GM23338 (cell line): Measurements from ENCODE around the gene SCO1. TPM values are rescaled to one million over a fixed set of nuclear protein-coding genes. Genes with fewer than 3 reads are reported as not detected.

ENCODE experiments used
- ATAC-seq: fragments of 200-7000 bp; cut with Tn5 transposase; 3 replicates; pipeline ENCODE4 v1.9.1; 2020
- DNase-seq: peaks from one replicate; pipeline ENCODE4 v3.0.0-alpha.2; 2015; ENCODE audit warnings: low spot score
- H2AFZ ChIP-seq: fragments of 200-600 bp; sonication (generic); 2 replicates; pipeline ENCODE4 v1.8.0; 2016; ENCODE audit warnings: antibody characterized with exemption, mild to moderate bottlenecking, moderate library complexity
- H3F3A ChIP-seq: fragments of 200-600 bp; sonication (generic); replicated peaks from 2 replicates; pipeline ENCODE4 v1.8.0; 2017; ENCODE audit warnings: antibody characterized with exemption, mixed run types, low read depth
- H3K27ac ChIP-seq: fragments of 200-600 bp; sonication (generic); 2 replicates; pipeline ENCODE4 v1.6.1; 2016; ENCODE audit warnings: low read depth
- H3K27me3 ChIP-seq: fragments of 200-600 bp; sonication (generic); 2 replicates; pipeline ENCODE4 v1.8.0; 2016; ENCODE audit warnings: mild to moderate bottlenecking, mixed run types, moderate library complexity; ENCODE audit not compliant: insufficient read depth
- H3K36me3 ChIP-seq: fragments of 200-600 bp; sonication (generic); 2 replicates; pipeline ENCODE4 v1.8.0; 2016; ENCODE audit warnings: mild to moderate bottlenecking; ENCODE audit not compliant: insufficient read depth
- H3K4me1 ChIP-seq: fragments of 200-600 bp; sonication (generic); 2 replicates; pipeline ENCODE4 v1.8.0; 2016; ENCODE audit warnings: mild to moderate bottlenecking, moderate library complexity; ENCODE audit not compliant: insufficient read depth
- H3K4me2 ChIP-seq: fragments of 200-600 bp; sonication (generic); 2 replicates; pipeline ENCODE4 v1.7.1; 2017; ENCODE audit warnings: mixed run types
- H3K4me3 ChIP-seq: fragments of 200-600 bp; sonication (generic); 2 replicates; pipeline ENCODE4 v1.6.1; 2016; ENCODE audit warnings: mixed run types
- H3K79me2 ChIP-seq: fragments of 200-600 bp; sonication (generic); replicated peaks from 2 replicates; pipeline ENCODE4 v1.8.0; 2017; ENCODE audit warnings: mild to moderate bottlenecking; ENCODE audit not compliant: insufficient read depth
- H3K9me2 ChIP-seq: fragments of 200-600 bp; sonication (generic); 2 replicates; pipeline ENCODE4 v1.8.0; 2017; ENCODE audit not compliant: insufficient read depth
- H4K20me1 ChIP-seq: fragments of 200-600 bp; sonication (generic); replicated peaks from 2 replicates; pipeline ENCODE4 v1.8.0; 2017; ENCODE audit warnings: mild to moderate bottlenecking; ENCODE audit not compliant: insufficient read depth
- H3K27ac Mint-ChIP-seq: 2 replicates; pipeline ENCODE4 v1.8.0; 2020; ENCODE audit warnings: inconsistent platforms, mild to moderate bottlenecking, moderate library complexity, mixed read lengths
- H3K27me3 Mint-ChIP-seq: 3 replicates; pipeline ENCODE4 v1.8.0; 2022; ENCODE audit warnings: low read depth, mild to moderate bottlenecking, moderate library complexity, mixed read lengths, inconsistent platforms; ENCODE audit not compliant: insufficient read depth, poor library complexity
- H3K36me3 Mint-ChIP-seq: 3 replicates; pipeline ENCODE4 v1.8.0; 2021; ENCODE audit warnings: low read depth, mild to moderate bottlenecking, inconsistent platforms, moderate library complexity, mixed read lengths
- H3K4me1 Mint-ChIP-seq: 3 replicates; pipeline ENCODE4 v1.8.0; 2020; ENCODE audit warnings: mild to moderate bottlenecking, inconsistent platforms, mixed read lengths
- H3K4me3 Mint-ChIP-seq: 3 replicates; pipeline ENCODE4 v1.8.0; 2021; ENCODE audit warnings: moderate library complexity, mild to moderate bottlenecking, inconsistent platforms, mixed read lengths
- H3K9me3 Mint-ChIP-seq: 3 replicates; pipeline ENCODE4 v1.8.0; 2020; ENCODE audit warnings: moderate library complexity, mild to moderate bottlenecking, inconsistent platforms, mixed read lengths
- CTCF ChIP-seq, 2 experiments: fragments of 200-600 bp in 1 of 2; sonication (generic) in 1 of 2; conservative IDR thresholded peaks; 2 replicates each; pipeline versions ENCODE4 v1.5.1 to v1.6.1; 2016 to 2017; ENCODE audit warnings: antibody characterized with exemption in 2 of 2, low read depth in 2 of 2, mild to moderate bottlenecking in 2 of 2, moderate library complexity in 1 of 2
- ETS1 ChIP-seq: IDR thresholded peaks from 2 replicates; pipeline ENCODE4 v1.6.1; 2016; ENCODE audit warnings: antibody characterized with exemption
- EZH2phosphoT487 ChIP-seq: fragments of 200-600 bp; sonication (generic); IDR thresholded peaks from one replicate; pipeline ENCODE4 v1.8.1; 2018; ENCODE audit warnings: antibody characterized with exemption; ENCODE audit not compliant: unreplicated experiment
- POLR2AphosphoS5 ChIP-seq: IDR thresholded peaks from 2 replicates; pipeline ENCODE4 v1.6.1; 2016; ENCODE audit warnings: antibody characterized with exemption, low read depth
- ZNF331 ChIP-seq: fragments of 250-450 bp; sonication (Bioruptor Pico); IDR thresholded peaks from 2 replicates; pipeline ENCODE4 v1.5.0; 2020; ENCODE audit warnings: low read depth, mild to moderate bottlenecking, moderate library complexity
- polyA plus RNA-seq: library from polyadenylated mRNA; unstranded; fragments of >200 nt; fragmentation: Nextera tagmentation; extraction: Ambion mirVana; gene quantifications from 2 replicates; pipeline ENCODE4 v1.2.1, GENCODE V29; 2016
- total RNA-seq: library from RNA; depleted of rRNA; stranded (reverse); fragments of >200 nt; shearing (Covaris generic); gene quantifications from 2 replicates; pipeline ENCODE4 v1.2.3, GENCODE V29; 2014

The SCO1 gene
- total and polyA plus RNA-seq, 2 experiments from 2014 or later = 43.9 to 72.5 TPM

- Mint-ChIP-seq H3K4me3 (no peak overlapping the region), H3K27ac (no peak overlapping the region), H3K9me3 (no peaks in the 10 kb centered on the region), H3K27me3 (peaks cover 9% of the 10 kb centered on the region), H3K4me1 (peaks cover 22% of the 10 kb centered on the region), H3K36me3 (no peaks in the 10 kb centered on the region; the same call in 2 of the 3 replicates)
- Histone ChIP-seq H4K20me1 (no peaks in the 10 kb centered on the region), H3K27ac (no peak overlapping the region), H3K4me2 (no peak overlapping the region), H3K9me2 (no peaks in the 10 kb centered on the region), H3K36me3 (no peaks in the 10 kb centered on the region), H3K4me1 (peaks cover 5% of the 10 kb centered on the region; the same call in 1 of the 2 replicates), H3K4me3 (no peak overlapping the region), H3K79me2 (no peaks in the 10 kb centered on the region), H3K27me3 (no peaks in the 10 kb centered on the region), H3F3A (no peaks in the 10 kb centered on the region), H2AFZ (no peak overlapping the region)
- no peak for DNase-seq
- TF ChIP-seq POLR2AphosphoS5 (no peak), CTCF (conservative IDR thresholded peaks at IDR 0.05; ENCODE audit: low read depth in 2 of 2) (no peak), ETS1 (no peak)
- no peak for ATAC-seq
These were observed 40.4 kb upstream of the SCO1 start for GRCh38 chr17:10737736-10738135.

- H3K9me3 Mint-ChIP-seq = 0 out of 3 replicates have a peak, but pooled peaks cover under 1% of the 10 kb centered on the region
- Histone ChIP-seq H3K36me3 (no peaks in the 10 kb centered on the region), H2AFZ (no peak overlapping the region), H3K27ac (no peak overlapping the region), H4K20me1 (no peaks in the 10 kb centered on the region), H3K4me2 (no peak overlapping the region), H3K4me3 (no peak overlapping the region), H3K4me1 (peaks cover 6% of the 10 kb centered on the region; the same call in 1 of the 2 replicates), H3K27me3 (no peaks in the 10 kb centered on the region), H3F3A (no peaks in the 10 kb centered on the region), H3K79me2 (no peaks in the 10 kb centered on the region; the same call in 1 of the 2 replicates), H3K9me2 (no peaks in the 10 kb centered on the region)
- DNase-seq (peak; percentile 86), ATAC-seq (peak; percentile 89)
- peaks cover 9% of the 10 kb centered on the region for H3K27me3 Mint-ChIP-seq
- no peaks in the 10 kb centered on the region; the same call in 2 of the 3 replicates for H3K36me3 Mint-ChIP-seq
- no peak overlapping the region for H3K4me3 Mint-ChIP-seq
- H3K4me1 Mint-ChIP-seq = peaks cover 22% of the 10 kb centered on the region
- peak; percentile 91 for TF ChIP-seq CTCF (conservative IDR thresholded peaks at IDR 0.05; ENCODE audit: low read depth in 2 of 2)
- no peak for TF ChIP-seq POLR2AphosphoS5
- H3K27ac Mint-ChIP-seq = no peak overlapping the region
These were observed 39.9 kb upstream of the SCO1 start for GRCh38 chr17:10737168-10737622.

GRCh38 chr17:10735821-10736220, 38.5 kb upstream of the SCO1 start:
- DNase-seq = no peak
- no peaks in the 10 kb centered on the region for H3K27me3 ChIP-seq
- TF ChIP-seq ETS1 (no peak), ZNF331 (no peak), EZH2phosphoT487 (no peak)
- ATAC-seq = no peak
- H3K4me3 ChIP-seq = no peak overlapping the region
- no peak overlapping the region for H3K4me3 Mint-ChIP-seq
- H3K27ac Mint-ChIP-seq = no peak overlapping the region
- H3K27me3 Mint-ChIP-seq = peaks cover 12% of the 10 kb centered on the region
- no peak overlapping the region for H2AFZ ChIP-seq
- H4K20me1 ChIP-seq = no peaks in the 10 kb centered on the region
- no peaks in the 10 kb centered on the region for H3K9me2 ChIP-seq
- no peak overlapping the region for H3K27ac ChIP-seq
- peaks cover 6% of the 10 kb centered on the region for H3K4me1 ChIP-seq
- no peaks in the 10 kb centered on the region for H3K36me3 ChIP-seq
- H3K79me2 ChIP-seq = no peaks in the 10 kb centered on the region; the same call in 1 of the 2 replicates
- H3K9me3 Mint-ChIP-seq = peaks cover 7% of the 10 kb centered on the region; the same call in 2 of the 3 replicates
- no peak overlapping the region for H3K4me2 ChIP-seq
- peaks cover 3% of the 10 kb centered on the region for H3K36me3 Mint-ChIP-seq
- H3K4me1 Mint-ChIP-seq = peaks cover 29% of the 10 kb centered on the region
- H3F3A ChIP-seq = no peaks in the 10 kb centered on the region
